HepG2 (cell line): ENCODE measurements around the gene FOSB. TPM values are rescaled to one million over a fixed set of nuclear protein-coding genes. Genes with fewer than 3 reads are reported as not detected.

Source experiments
- ATAC-seq: fragments of 200-7000 bp; cut with Tn5 transposase; 3 replicates; pipeline ENCODE4 v1.9.1; 2020; ENCODE audit warnings: mild to moderate bottlenecking, moderate library complexity
- BruUV-seq: library from RNA; stranded (reverse); fragments of 400-500 nt; replicated peaks from 2 replicates; lab custom pipeline; 2021; lab: Mats Ljungman, UMichigan
- CTCF ChIA-PET: fragments of 300-600 bp; formaldehyde crosslinking; extraction: SDS; loops from one replicate; lab custom pipeline; 2021; ENCODE audit warnings: low total read pairs, inconsistent platforms, low intra/inter-chr PET ratio; lab: Yijun Ruan, JAX
- POLR2A ChIA-PET: fragments of 350-600 bp; sonication (Branson Sonifier 250); formaldehyde crosslinking; loops from one replicate; lab custom pipeline; 2020; ENCODE audit warnings: antibody characterized with exemption, inconsistent platforms; lab: Yijun Ruan, JAX
- DNase-seq: peaks from one replicate; pipeline ENCODE4 v3.0.0-alpha.2; 2015; ENCODE audit warnings: low spot score
- FAIRE-seq: peaks from 3 replicates; lab custom pipeline; 2011; peaks lifted over from hg19 to GRCh38; lab: Jason Lieb, UNC
- H2AFZ ChIP-seq: one replicate; pipeline ENCODE4 v1.6.1; 2011; ENCODE audit warnings: low read length, inconsistent platforms
- H3K27ac ChIP-seq: fragments of 300-600 bp; 3 replicates; pipeline ENCODE4 v1.8.0; 2011; ENCODE audit warnings: mixed run types, mild to moderate bottlenecking, mixed read lengths, low read length, inconsistent platforms; ENCODE audit not compliant: insufficient read depth; ENCODE audit errors: extremely low read length
- H3K27me3 ChIP-seq, 2 experiments: fragments of 200-600 bp in 1 of 2; 2 replicates in 1 of 2; 3 replicates in 1 of 2; pipeline versions ENCODE4 v1.6.0 to v1.8.0; 2011; ENCODE audit warnings: low read length in 2 of 2, mild to moderate bottlenecking in 2 of 2, moderate library complexity in 2 of 2, inconsistent platforms in 1 of 2; ENCODE audit not compliant: insufficient read depth in 2 of 2, control insufficient read depth in 1 of 2
- H3K36me3 ChIP-seq, 2 experiments: fragments of 200-600 bp in 1 of 2; replicated peaks in 1 of 2; 2 replicates in 1 of 2; 3 replicates in 1 of 2; pipeline versions ENCODE4 v1.5.1 to v1.8.0; 2011; ENCODE audit warnings: low read length in 2 of 2, inconsistent platforms in 1 of 2; ENCODE audit not compliant: insufficient read depth in 2 of 2, control insufficient read depth in 1 of 2
- H3K4me1 ChIP-seq: 2 replicates; pipeline ENCODE4 v1.5.1; 2012; ENCODE audit warnings: low read length, inconsistent platforms; ENCODE audit not compliant: insufficient read depth
- H3K4me2 ChIP-seq: 2 replicates; pipeline ENCODE4 v1.6.0; 2011; ENCODE audit warnings: low read depth, low read length, inconsistent platforms
- H3K4me3 ChIP-seq, 3 experiments: fragments of 200-600 bp in 1 of 3; sonication (generic), shearing (Covaris generic) in 1 of 3; replicated peaks in 1 of 3; 2 replicates each; pipeline ENCODE4 v1.5.1; 2011 to 2016; ENCODE audit warnings: low read length in 3 of 3, inconsistent platforms in 2 of 3, low read depth in 2 of 3, mild to moderate bottlenecking in 2 of 3, control low read depth in 1 of 3, mixed read lengths in 1 of 3; ENCODE audit not compliant: insufficient read depth in 1 of 3
- H3K79me2 ChIP-seq: one replicate; pipeline ENCODE4 v1.6.1; 2011; ENCODE audit warnings: low read length, inconsistent platforms; ENCODE audit not compliant: insufficient read depth
- H3K9ac ChIP-seq: 2 replicates; pipeline ENCODE4 v1.6.0; 2011; ENCODE audit warnings: mild to moderate bottlenecking, low read depth, low read length, inconsistent platforms; ENCODE audit not compliant: insufficient read depth
- H3K9me3 ChIP-seq: 2 replicates; pipeline ENCODE4 v1.5.1; 2012; ENCODE audit warnings: mild to moderate bottlenecking, low read length
- H4K20me1 ChIP-seq: 2 replicates; pipeline ENCODE4 v1.6.0; 2011; ENCODE audit warnings: inconsistent platforms, mild to moderate bottlenecking, low read length, moderate library complexity; ENCODE audit not compliant: insufficient read depth
- ADNP ChIP-seq: sonication (generic); formaldehyde crosslinking; IDR thresholded peaks from 2 replicates; pipeline ENCODE4 v1.4.0; 2020; ENCODE audit warnings: missing genetic modification reagents
- PHF20 ChIP-seq: sonication (generic); formaldehyde crosslinking; IDR thresholded peaks from 2 replicates; pipeline ENCODE4 v1.5.0; 2020; ENCODE audit warnings: mild to moderate bottlenecking, missing genetic modification reagents
- TCF7 ChIP-seq: sonication (generic); IDR thresholded peaks from 2 replicates; pipeline ENCODE4 v1.6.1; 2016; ENCODE audit warnings: antibody characterized with exemption, low read depth
- TOE1 ChIP-seq: sonication (generic); formaldehyde crosslinking; IDR thresholded peaks from 2 replicates; pipeline ENCODE4 v1.4.0; 2020; ENCODE audit warnings: mild to moderate bottlenecking, missing genetic modification reagents
- ZBTB4 ChIP-seq: sonication (generic); formaldehyde crosslinking; IDR thresholded peaks from 2 replicates; pipeline ENCODE4 v1.4.0; 2020; ENCODE audit warnings: missing genetic modification reagents, mild to moderate bottlenecking, borderline replicate concordance
- ZBTB46 ChIP-seq: sonication (generic); formaldehyde crosslinking; IDR thresholded peaks from 2 replicates; pipeline ENCODE4 v1.4.0; 2020; ENCODE audit warnings: mild to moderate bottlenecking, missing genetic modification reagents, borderline replicate concordance
- ZNF275 ChIP-seq: sonication (generic); formaldehyde crosslinking; IDR thresholded peaks from 2 replicates; pipeline ENCODE4 v1.8.0; 2022; ENCODE audit warnings: missing genetic modification reagents, mild to moderate bottlenecking, inconsistent platforms, borderline replicate concordance
- ZNF614 ChIP-seq: IDR thresholded peaks from 2 replicates; pipeline ENCODE4 v1.6.1; 2018; ENCODE audit warnings: missing biosample characterization, missing genetic modification reagents, inconsistent platforms, borderline replicate concordance
- WGBS: methylation state at CpG from one replicate; pipeline ENCODE4 v1.1.6; 2017; ENCODE audit warnings: low lambda C conversion rate; 5-methylcytosine and 5-hydroxymethylcytosine counted together
- in situ Hi-C: cut with HindIII; loops from 2 replicates; pipeline ENCODE4 v1.10.0; 2017; ENCODE audit warnings: low pct_unique_long_range_greater_than_20kb; ENCODE audit not compliant: extremely low pct_ligation_motif_present
- intact Hi-C: fragments of 100-400 bp; cut with micrococcal nuclease; formaldehyde crosslinking; loops from one replicate; pipeline ENCODE4 v1.10.0; 2022; ENCODE audit not compliant: unreplicated experiment
- polyA plus RNA-seq, 8 experiments: library from polyadenylated mRNA; depleted of rRNA in 3 of 8; stranded (reverse) in 7 of 8; unstranded in 1 of 8; fragments of >200 nt; fragmentation: Illumina TruSeq in 4 of 8; extraction: Trizol in 4 of 8; gene quantifications; 2 replicates each; pipeline versions ENCODE4 v1.2.1 to v1.2.3, GENCODE V29; 2011 to 2016; ENCODE audit warnings: low read depth in 4 of 8, missing spikeins in 1 of 8, mixed read lengths in 1 of 8; ENCODE audit not compliant: insufficient read depth in 1 of 8
- total RNA-seq, 5 experiments: library from RNA; depleted of rRNA; stranded (reverse); fragments of >200 nt; fragmentation: Illumina TruSeq; extraction: Trizol; gene quantifications; 2 replicates each; pipeline ENCODE4 v1.2.3, GENCODE V29; 2016; ENCODE audit warnings: low read depth in 1 of 5
- TF ChIP-seq, protein P1 (sequence below): IDR thresholded peaks from 2 replicates; pipeline ENCODE4 v1.6.1; 2018; ENCODE audit warnings: missing genetic modification reagents

The FOSB gene
- total and polyA plus RNA-seq, 2 of the 13 experiments (the other 11 are each of a cell fraction or from before 2014, with no cell fraction given) = 2.8 to 6.0 TPM

DNA sequence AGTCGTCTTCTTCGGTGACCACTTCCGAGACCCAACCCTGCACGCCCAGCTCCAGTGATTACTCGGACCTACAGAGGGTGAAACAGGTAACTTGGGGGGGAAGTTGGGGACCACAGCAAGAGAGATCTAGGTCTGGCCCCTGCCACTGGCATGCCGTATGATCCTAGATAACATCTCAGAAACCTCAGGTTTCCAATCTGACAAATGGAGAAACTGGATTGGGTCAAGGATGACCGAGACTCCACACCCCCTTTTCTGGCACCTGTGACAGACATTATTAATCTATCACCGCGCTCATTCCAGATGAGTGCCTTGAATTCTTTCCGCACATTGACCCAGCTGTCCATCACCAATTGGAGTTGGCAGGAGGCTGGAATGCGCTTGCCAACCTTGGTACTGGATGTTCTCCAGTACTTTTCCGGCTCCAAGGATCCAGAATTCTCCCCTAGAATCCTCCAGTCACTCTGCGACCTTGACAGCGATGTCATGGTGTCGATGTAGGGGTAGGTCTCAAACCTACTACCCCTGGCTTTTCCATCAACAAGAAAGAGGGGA lies 56.9 kb downstream of the FOSB start:
- H3K9me3 ChIP-seq = no peaks in the 10 kb centered on the region
- CTCF ChIA-PET = no interaction called here

More for the DNA sequence above, 56.9 kb downstream of the FOSB start:
- in situ Hi-C loops = loop anchor here (5.0 kb wide), 1 partner anchor 33 kb away; no protein-coding TSS in a partner anchor
- TF ChIP-seq PHF20 (CRISPR knock-in tag) = no peak
- TF ChIP-seq ZBTB4 = no peak
- no peak for TF ChIP-seq ZBTB46 (CRISPR knock-in tag)
- TF ChIP-seq TOE1 (CRISPR knock-in tag) = no peak
- TF ChIP-seq, protein P1, sequence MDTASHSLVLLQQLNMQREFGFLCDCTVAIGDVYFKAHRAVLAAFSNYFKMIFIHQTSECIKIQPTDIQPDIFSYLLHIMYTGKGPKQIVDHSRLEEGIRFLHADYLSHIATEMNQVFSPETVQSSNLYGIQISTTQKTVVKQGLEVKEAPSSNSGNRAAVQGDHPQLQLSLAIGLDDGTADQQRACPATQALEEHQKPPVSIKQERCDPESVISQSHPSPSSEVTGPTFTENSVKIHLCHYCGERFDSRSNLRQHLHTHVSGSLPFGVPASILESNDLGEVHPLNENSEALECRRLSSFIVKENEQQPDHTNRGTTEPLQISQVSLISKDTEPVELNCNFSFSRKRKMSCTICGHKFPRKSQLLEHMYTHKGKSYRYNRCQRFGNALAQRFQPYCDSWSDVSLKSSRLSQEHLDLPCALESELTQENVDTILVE (CRISPR knock-in tag) = no peak
- no peak for TF ChIP-seq ZNF275 (CRISPR knock-in tag)
- no peak for TF ChIP-seq ADNP
- TF ChIP-seq TCF7 = no peak
- no peak for TF ChIP-seq ZNF614 (CRISPR knock-in tag)
- no peak for ATAC-seq
- Histone ChIP-seq H3K4me1 (no peaks in the 10 kb centered on the region), H4K20me1 (peaks cover 4% of the 10 kb centered on the region; the same call in 1 of the 2 replicates), H3K27ac (no peak overlapping the region), H3K27me3 (no peaks in the 10 kb centered on the region), H3K4me3 (no peak overlapping the region), H2AFZ (no peak overlapping the region), H3K79me2 (no peaks in the 10 kb centered on the region), H3K9ac (no peak overlapping the region), H3K36me3 (peaks cover 28 to 54% of the 10 kb centered on the region in 2 experiments), H3K4me2 (no peak overlapping the region)
- no TSS peak for BruUV-seq
- 97% methylated on average over 15 of the region's 15 CpGs for WGBS
- no peak for FAIRE-seq
- intact Hi-C loops = loop anchor here (5.0 kb wide), 1 partner anchor 33 kb away; no protein-coding TSS in a partner anchor
- POLR2A ChIA-PET = interaction anchor here (0.6 kb wide), 1 partner anchor 216 kb away, joined by 3 read pairs; no protein-coding TSS in a partner anchor
- DNase-seq = no peak
